PC-9 (cell line): ENCODE measurements around the gene STX7.

Experiments
- EZH2 ChIP-seq: fragments of 200-600 bp; sonication (generic); IDR thresholded peaks from 2 replicates; pipeline ENCODE4 v1.8.0; 2017; ENCODE audit warnings: antibody characterized with exemption, low read depth
- TF ChIP-seq, protein P1 (sequence below): fragments of 200-600 bp; sonication (generic); conservative IDR thresholded peaks from 2 replicates; pipeline ENCODE4 v1.6.1; 2017; ENCODE audit warnings: mixed run types, antibody characterized with exemption, mild to moderate bottlenecking, moderate library complexity

GRCh38 chr6:132456700-132457143, 56.2 kb downstream of the STX7 start:
- TF ChIP-seq, protein P1, sequence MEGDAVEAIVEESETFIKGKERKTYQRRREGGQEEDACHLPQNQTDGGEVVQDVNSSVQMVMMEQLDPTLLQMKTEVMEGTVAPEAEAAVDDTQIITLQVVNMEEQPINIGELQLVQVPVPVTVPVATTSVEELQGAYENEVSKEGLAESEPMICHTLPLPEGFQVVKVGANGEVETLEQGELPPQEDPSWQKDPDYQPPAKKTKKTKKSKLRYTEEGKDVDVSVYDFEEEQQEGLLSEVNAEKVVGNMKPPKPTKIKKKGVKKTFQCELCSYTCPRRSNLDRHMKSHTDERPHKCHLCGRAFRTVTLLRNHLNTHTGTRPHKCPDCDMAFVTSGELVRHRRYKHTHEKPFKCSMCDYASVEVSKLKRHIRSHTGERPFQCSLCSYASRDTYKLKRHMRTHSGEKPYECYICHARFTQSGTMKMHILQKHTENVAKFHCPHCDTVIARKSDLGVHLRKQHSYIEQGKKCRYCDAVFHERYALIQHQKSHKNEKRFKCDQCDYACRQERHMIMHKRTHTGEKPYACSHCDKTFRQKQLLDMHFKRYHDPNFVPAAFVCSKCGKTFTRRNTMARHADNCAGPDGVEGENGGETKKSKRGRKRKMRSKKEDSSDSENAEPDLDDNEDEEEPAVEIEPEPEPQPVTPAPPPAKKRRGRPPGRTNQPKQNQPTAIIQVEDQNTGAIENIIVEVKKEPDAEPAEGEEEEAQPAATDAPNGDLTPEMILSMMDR: no peak
- TF ChIP-seq EZH2: no peak
